GM12872 (cell line): ENCODE data around the gene ACVR1.

Source experiments
- TF ChIP-seq, protein P1 (sequence below): IDR thresholded peaks from 3 replicates; pipeline ENCODE4 v1.5.1; 2011; ENCODE audit warnings: low read depth, mild to moderate bottlenecking, low read length, moderate library complexity; ENCODE audit not compliant: insufficient read depth

ACVR1 gene

GRCh38 chr2:157725846-157726245 is 150.3 kb downstream of the ACVR1 start:
- TF ChIP-seq, protein P1, sequence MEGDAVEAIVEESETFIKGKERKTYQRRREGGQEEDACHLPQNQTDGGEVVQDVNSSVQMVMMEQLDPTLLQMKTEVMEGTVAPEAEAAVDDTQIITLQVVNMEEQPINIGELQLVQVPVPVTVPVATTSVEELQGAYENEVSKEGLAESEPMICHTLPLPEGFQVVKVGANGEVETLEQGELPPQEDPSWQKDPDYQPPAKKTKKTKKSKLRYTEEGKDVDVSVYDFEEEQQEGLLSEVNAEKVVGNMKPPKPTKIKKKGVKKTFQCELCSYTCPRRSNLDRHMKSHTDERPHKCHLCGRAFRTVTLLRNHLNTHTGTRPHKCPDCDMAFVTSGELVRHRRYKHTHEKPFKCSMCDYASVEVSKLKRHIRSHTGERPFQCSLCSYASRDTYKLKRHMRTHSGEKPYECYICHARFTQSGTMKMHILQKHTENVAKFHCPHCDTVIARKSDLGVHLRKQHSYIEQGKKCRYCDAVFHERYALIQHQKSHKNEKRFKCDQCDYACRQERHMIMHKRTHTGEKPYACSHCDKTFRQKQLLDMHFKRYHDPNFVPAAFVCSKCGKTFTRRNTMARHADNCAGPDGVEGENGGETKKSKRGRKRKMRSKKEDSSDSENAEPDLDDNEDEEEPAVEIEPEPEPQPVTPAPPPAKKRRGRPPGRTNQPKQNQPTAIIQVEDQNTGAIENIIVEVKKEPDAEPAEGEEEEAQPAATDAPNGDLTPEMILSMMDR, result no peak

DNA sequence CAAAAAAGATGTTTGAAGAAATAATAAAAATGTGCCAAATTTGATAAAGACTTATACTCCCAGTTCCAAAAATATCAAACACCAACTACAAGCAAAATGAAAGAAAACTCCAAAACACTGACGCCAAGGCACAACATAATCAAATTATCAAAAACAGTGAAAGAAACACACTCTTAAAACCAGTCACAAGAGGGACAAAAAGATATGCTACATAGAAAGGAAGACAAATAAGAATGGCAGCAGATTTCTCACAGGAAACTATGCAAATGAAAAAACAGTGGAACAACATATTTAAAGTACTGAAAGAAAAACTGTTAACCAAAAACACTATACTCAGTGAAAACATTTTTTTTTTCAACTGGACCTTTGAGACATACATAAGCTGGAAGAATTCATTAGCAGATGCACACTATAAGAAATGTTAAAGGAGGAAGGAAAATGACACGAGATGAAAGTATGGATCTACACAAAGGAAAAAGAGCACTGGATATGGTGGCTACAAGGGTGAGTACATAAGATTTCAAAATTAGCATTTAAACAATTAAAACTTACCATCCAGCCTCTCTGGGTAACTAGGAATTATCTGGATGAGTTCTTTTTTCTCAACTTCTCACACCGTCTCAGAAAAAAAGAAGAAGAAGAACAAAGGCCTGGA is 153.4 kb downstream of the ACVR1 start:
- TF ChIP-seq, protein P1, result no peak

- TF ChIP-seq, protein P1, result no peak
These were observed 155.6 kb downstream of the ACVR1 start for GRCh38 chr2:157720504-157720903.

DNA sequence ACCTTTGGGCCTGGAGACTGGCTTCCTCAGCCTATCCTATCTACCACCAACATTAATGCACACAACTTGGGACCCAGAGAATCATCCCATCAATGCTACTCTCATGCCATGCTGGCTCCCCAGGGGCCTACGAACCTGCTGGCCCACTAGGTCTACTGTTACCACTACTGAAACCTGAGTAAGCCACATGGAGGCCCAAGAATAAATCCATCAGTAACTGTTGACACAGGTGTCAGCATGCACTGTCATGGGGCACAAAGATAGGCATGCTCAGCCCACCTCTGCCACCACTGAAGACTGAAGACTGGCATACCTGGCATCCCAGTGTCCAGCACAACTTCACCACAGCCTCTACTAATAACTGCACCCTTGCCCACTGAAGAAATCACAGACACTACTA is 176.3 kb downstream of the ACVR1 start:
- TF ChIP-seq, protein P1, result no peak

- TF ChIP-seq, protein P1, result no peak
These were observed 177.1 kb downstream of the ACVR1 start for GRCh38 chr2:157699009-157699408.

DNA sequence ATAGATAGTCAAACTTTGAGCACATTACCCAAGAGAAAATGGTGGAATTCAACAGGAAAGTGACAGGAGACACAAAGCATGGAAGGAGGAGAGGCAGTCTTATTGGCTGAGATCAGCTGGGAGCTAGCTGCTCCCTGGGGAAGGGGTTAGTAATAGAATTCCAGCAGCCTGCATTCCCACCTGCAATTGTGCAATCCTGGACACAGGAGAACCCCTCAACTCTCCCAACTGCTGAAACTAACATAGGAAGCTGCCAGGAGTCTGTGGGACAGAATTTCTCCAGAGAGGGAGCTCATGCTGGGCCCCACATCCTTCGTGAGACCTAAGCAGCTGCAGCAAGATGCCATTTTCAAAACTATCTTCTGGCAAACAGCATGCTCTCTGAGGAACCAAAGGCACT is 177.7 kb downstream of the ACVR1 start:
- TF ChIP-seq, protein P1, result no peak

GRCh38 chr2:157696036-157696435 is 180.1 kb downstream of the ACVR1 start:
- TF ChIP-seq, protein P1, result no peak
